NCI-H82 treated with DMSO at 0.1 percent for 48 hours (cell line): ENCODE results near the gene MKNK1.

Experiments used
- DNase-seq: peaks from one replicate; lab custom pipeline; 2025; ENCODE audit not compliant: unreplicated experiment; lab: John Stamatoyannopoulos, UW

MKNK1 gene

GRCh38 chr1:46599059-46599970 is 4.8 kb downstream of the MKNK1 start:
- DNase-seq, result no peak

GRCh38 chr1:46596846-46597245 is 7.2 kb downstream of the MKNK1 start:
- no peak for DNase-seq

- DNase-seq, result no peak
These were observed 8.0 kb downstream of the MKNK1 start for GRCh38 chr1:46596036-46596435.

- DNase-seq, result no peak
These were observed 8.9 kb downstream of the MKNK1 start for GRCh38 chr1:46595127-46595526.

- no peak for DNase-seq
These were observed 10.0 kb downstream of the MKNK1 start for GRCh38 chr1:46594063-46594462.

- DNase-seq, result no peak
These were observed 11.2 kb downstream of the MKNK1 start for GRCh38 chr1:46592823-46593222.

GRCh38 chr1:46589529-46589928 is 14.5 kb downstream of the MKNK1 start:
- DNase-seq, result no peak

GRCh38 chr1:46587069-46587468 is 17.0 kb downstream of the MKNK1 start:
- DNase-seq, result no peak

- no peak for DNase-seq
These were observed 18.6 kb downstream of the MKNK1 start for GRCh38 chr1:46585312-46585938.

- peak; percentile 53 for DNase-seq
These were observed 20.6 kb downstream of the MKNK1 start for GRCh38 chr1:46583494-46583893.

GRCh38 chr1:46582972-46583371 is 21.1 kb downstream of the MKNK1 start:
- DNase-seq, result peak; percentile 66

GRCh38 chr1:46581681-46582455 is 22.2 kb downstream of the MKNK1 start:
- no peak for DNase-seq

GRCh38 chr1:46580140-46580903 is 23.7 kb downstream of the MKNK1 start:
- no peak for DNase-seq

- peak; percentile 10 for DNase-seq
These were observed 26.4 kb downstream of the MKNK1 start for GRCh38 chr1:46577671-46578070.

- no peak for DNase-seq
These were observed 27.5 kb downstream of the MKNK1 start for GRCh38 chr1:46576596-46576995.

GRCh38 chr1:46575778-46576177 is 28.3 kb downstream of the MKNK1 start:
- DNase-seq, result no peak

GRCh38 chr1:46575300-46575699 is 28.8 kb downstream of the MKNK1 start:
- DNase-seq, result no peak

GRCh38 chr1:46571691-46572225 is 32.3 kb downstream of the MKNK1 start:
- no peak for DNase-seq

- no peak for DNase-seq
These were observed 34.0 kb downstream of the MKNK1 start for GRCh38 chr1:46569884-46570725.

- DNase-seq, result no peak
These were observed 35.0 kb downstream of the MKNK1 start for GRCh38 chr1:46569116-46569515.
